Skeletal muscle tissue (tissue), 4 donors: ENCODE data around the gene NPAS3. TPM values are rescaled to one million over a fixed set of nuclear protein-coding genes. Genes with fewer than 3 reads are reported as not detected.

ENCODE experiments used
- H3K27ac ChIP-seq: one replicate; pipeline ENCODE4 v1.7.0; 2013; ENCODE audit warnings: mild to moderate bottlenecking, low read depth, low read length, inconsistent platforms
- H3K27me3 ChIP-seq, 3 donors: one replicate each; pipeline ENCODE4 v1.7.0; 2013; ENCODE audit warnings: low read length in 3 of 3; ENCODE audit not compliant: control insufficient read depth in 3 of 3, insufficient read depth in 3 of 3
- H3K36me3 ChIP-seq, 3 donors: one replicate each; pipeline ENCODE4 v1.7.0; 2013; ENCODE audit warnings: low read length in 3 of 3; ENCODE audit not compliant: control insufficient read depth in 3 of 3, insufficient read depth in 3 of 3
- H3K4me1 ChIP-seq, 3 donors: one replicate each; pipeline ENCODE4 v1.7.0; 2013; ENCODE audit warnings: low read length in 3 of 3, mild to moderate bottlenecking in 3 of 3; ENCODE audit not compliant: control insufficient read depth in 3 of 3, insufficient read depth in 3 of 3
- H3K4me3 ChIP-seq, 3 donors: one replicate each; pipeline ENCODE4 v1.7.0; 2013; ENCODE audit warnings: low read length in 3 of 3
- H3K9ac ChIP-seq, 3 donors: one replicate each; pipeline ENCODE4 v1.7.0; 2013; ENCODE audit warnings: low read length in 3 of 3, mild to moderate bottlenecking in 3 of 3, moderate library complexity in 2 of 3, low read depth in 1 of 3
- H3K9me3 ChIP-seq, 3 donors: one replicate each; pipeline ENCODE4 v1.7.0; 2013; ENCODE audit warnings: low read length in 3 of 3; ENCODE audit not compliant: control insufficient read depth in 3 of 3
- total RNA-seq: library from RNA; depleted of rRNA; stranded (reverse); fragments of >200 nt; gene quantifications from one replicate; pipeline ENCODE4 v1.2.3, GENCODE V29; 2014
- donor health status: Osteomylitis.

The NPAS3 gene
- total RNA-seq, 1 donor from 2014 or later = 9.9 TPM

GRCh38 chr14:33836203-33836899, 897.7 kb downstream of the NPAS3 start:
- no peaks in the 10 kb centered on the region for H3K27me3 ChIP-seq
- peaks cover 0 to 8% (median 0%) of the 10 kb centered on the region in 3 donors for H3K4me1 ChIP-seq
- H3K27ac ChIP-seq = no peak overlapping the region
- H3K4me3 ChIP-seq = no peak overlapping the region
- H3K9me3 ChIP-seq = no peaks in the 10 kb centered on the region
- H3K36me3 ChIP-seq = no peaks in the 10 kb centered on the region
- no peak overlapping the region for H3K9ac ChIP-seq

GRCh38 chr14:33836900-33837577, 898.4 kb downstream of the NPAS3 start:
- Histone ChIP-seq H3K36me3 (no peaks in the 10 kb centered on the region), H3K4me1 (peaks cover 0 to 8% (median 0%) of the 10 kb centered on the region in 3 donors), H3K9ac (no peak overlapping the region), H3K9me3 (no peaks in the 10 kb centered on the region), H3K27ac (no peak overlapping the region), H3K4me3 (no peak overlapping the region), H3K27me3 (no peaks in the 10 kb centered on the region)

GRCh38 chr14:33837943-33838683, 899.4 kb downstream of the NPAS3 start:
- Histone ChIP-seq H3K4me1 (peaks cover 0 to 8% (median 0%) of the 10 kb centered on the region in 3 donors), H3K36me3 (no peaks in the 10 kb centered on the region), H3K9me3 (no peaks in the 10 kb centered on the region), H3K4me3 (no peak overlapping the region), H3K9ac (no peak overlapping the region), H3K27ac (no peak overlapping the region), H3K27me3 (no peaks in the 10 kb centered on the region)

- Histone ChIP-seq H3K27me3 (no peaks in the 10 kb centered on the region), H3K27ac (no peak overlapping the region), H3K36me3 (no peaks in the 10 kb centered on the region), H3K4me3 (no peak overlapping the region), H3K9me3 (no peaks in the 10 kb centered on the region), H3K9ac (no peak overlapping the region), H3K4me1 (peaks cover 0 to 8% (median 0%) of the 10 kb centered on the region in 3 donors)
These were observed 900.8 kb downstream of the NPAS3 start for GRCh38 chr14:33839193-33840076.

- Histone ChIP-seq H3K9me3 (no peaks in the 10 kb centered on the region), H3K4me1 (peaks cover 0 to 8% (median 0%) of the 10 kb centered on the region in 3 donors), H3K36me3 (no peaks in the 10 kb centered on the region), H3K9ac (no peak overlapping the region), H3K27ac (no peak overlapping the region), H3K27me3 (no peaks in the 10 kb centered on the region), H3K4me3 (no peak overlapping the region)
These were observed 902.1 kb downstream of the NPAS3 start for GRCh38 chr14:33840797-33841196.

GRCh38 chr14:33842299-33842698, 903.6 kb downstream of the NPAS3 start:
- Histone ChIP-seq H3K36me3 (no peaks in the 10 kb centered on the region), H3K27ac (no peak overlapping the region), H3K27me3 (no peaks in the 10 kb centered on the region), H3K4me1 (peaks cover 0 to 8% (median 0%) of the 10 kb centered on the region in 3 donors), H3K4me3 (no peak overlapping the region), H3K9ac (no peak overlapping the region), H3K9me3 (no peaks in the 10 kb centered on the region)

- Histone ChIP-seq H3K4me1 (peaks cover 0 to 7% (median 0%) of the 10 kb centered on the region in 3 donors), H3K9ac (no peak overlapping the region), H3K4me3 (no peak overlapping the region), H3K9me3 (no peaks in the 10 kb centered on the region), H3K36me3 (no peaks in the 10 kb centered on the region), H3K27ac (no peak overlapping the region), H3K27me3 (no peaks in the 10 kb centered on the region)
These were observed 905.4 kb downstream of the NPAS3 start for GRCh38 chr14:33844118-33844517.

GRCh38 chr14:33846100-33846824, 907.6 kb downstream of the NPAS3 start:
- Histone ChIP-seq H3K9ac (no peak overlapping the region), H3K27me3 (no peaks in the 10 kb centered on the region), H3K36me3 (no peaks in the 10 kb centered on the region), H3K4me1 (no peaks in the 10 kb centered on the region), H3K27ac (no peak overlapping the region), H3K4me3 (no peak overlapping the region), H3K9me3 (no peaks in the 10 kb centered on the region)

GRCh38 chr14:33847066-33847465, 908.4 kb downstream of the NPAS3 start:
- H3K9me3 ChIP-seq = no peaks in the 10 kb centered on the region
- H3K27me3 ChIP-seq = no peaks in the 10 kb centered on the region
- no peaks in the 10 kb centered on the region for H3K4me1 ChIP-seq
- H3K9ac ChIP-seq = no peak overlapping the region
- H3K36me3 ChIP-seq = no peaks in the 10 kb centered on the region
- no peak overlapping the region for H3K4me3 ChIP-seq
- H3K27ac ChIP-seq = no peak overlapping the region
